HUDEP-2 (cell line): Measurements from ENCODE around the gene GALNT8.
"Not testable (repeated sequence)": the region's sequence is repeated elsewhere in the genome, so short reads cannot be mapped to it uniquely, and the experiment has no call there.

Experiments used
- DNase-seq, 76 experiments: peaks; one replicate each; lab custom pipeline; 2025; ENCODE audit not compliant: unreplicated experiment in 76 of 76; lab: John Stamatoyannopoulos, UW

The GALNT8 gene

GRCh38 chr12:4719821-4720636, at the start of gene GALNT8:
Gene GALNT8 (plus strand): TSS chr12:4720400. CDS start chr12:4720678, 278 bp downstream.
- no peak for DNase-seq

GRCh38 chr12:4679711-4680110, 40.5 kb upstream of the GALNT8 start:
- DNase-seq = no peak

GRCh38 chr12:4681732-4682131, 38.5 kb upstream of the GALNT8 start:
- no peak for DNase-seq

GRCh38 chr12:4685317-4685716, 34.9 kb upstream of the GALNT8 start:
- no peak for DNase-seq

- no peak for DNase-seq
Measured at GRCh38 chr12:4690760-4691159, 29.4 kb upstream of the GALNT8 start.

- no peak for DNase-seq
Measured at GRCh38 chr12:4700621-4701026, 19.6 kb upstream of the GALNT8 start.

GRCh38 chr12:4701395-4702190, 18.6 kb upstream of the GALNT8 start:
- no peak for DNase-seq

GRCh38 chr12:4703676-4704075, 16.5 kb upstream of the GALNT8 start:
- DNase-seq = no peak

- DNase-seq = no peak
Measured at GRCh38 chr12:4705824-4706223, 14.4 kb upstream of the GALNT8 start.

GRCh38 chr12:4707306-4707705, 12.9 kb upstream of the GALNT8 start:
- no peak for DNase-seq

GRCh38 chr12:4710113-4710512, 10.1 kb upstream of the GALNT8 start:
- no peak for DNase-seq

GRCh38 chr12:4714879-4715278, 5.3 kb upstream of the GALNT8 start:
- DNase-seq = no peak

GRCh38 chr12:4717806-4718205, 2.4 kb upstream of the GALNT8 start:
- no peak for DNase-seq

GRCh38 chr12:4720637-4720995, 416 bp downstream of the GALNT8 start:
- no peak for DNase-seq

GRCh38 chr12:4721587-4721986, 1.4 kb downstream of the GALNT8 start:
- not testable (repeated sequence) for DNase-seq

GRCh38 chr12:4723226-4723625, 3.0 kb downstream of the GALNT8 start:
- DNase-seq = no peak

- no peak for DNase-seq
Measured at GRCh38 chr12:4725057-4725456, 4.9 kb downstream of the GALNT8 start.

GRCh38 chr12:4734625-4735340, 14.6 kb downstream of the GALNT8 start:
- DNase-seq = no peak

- DNase-seq = no peak
Measured at GRCh38 chr12:4736091-4736490, 15.9 kb downstream of the GALNT8 start.

- DNase-seq = no peak
Measured at GRCh38 chr12:4738541-4738940, 18.3 kb downstream of the GALNT8 start.

- DNase-seq = no peak
Measured at GRCh38 chr12:4742416-4742970, 22.3 kb downstream of the GALNT8 start.
